Stimulated activated CD4-positive, alpha-beta T cell treated with anti-CD3 and anti-CD28 coated beads, Interleukin-4, amount 100 ng/mL, for 1 hour (primary cell): ENCODE data around the gene LSM2.
"Not testable (repeated sequence)": the region's sequence is repeated elsewhere in the genome, so short reads cannot be mapped to it uniquely, and the experiment has no call there.

Experiments used
- DNase-seq: peaks from one replicate; pipeline ENCODE4 v3.0.0-alpha.2; 2020

The LSM2 gene

GRCh38 chr6:31795616-31796298 lies 11.0 kb downstream of the LSM2 start, which contains the start of gene VARS1:
Gene VARS1, minus strand, starts transcription at chr6:31795752. Its CDS starts 535 bp downstream, at chr6:31795217.
- peak; percentile 82 for DNase-seq

- DNase-seq: peak; percentile 27
These were observed 11.7 kb downstream of the LSM2 start for GRCh38 chr6:31794866-31795615.

GRCh38 chr6:31794294-31794865 lies 12.4 kb downstream of the LSM2 start:
- no peak for DNase-seq

- not testable (repeated sequence) for DNase-seq
These were observed 12.9 kb downstream of the LSM2 start for GRCh38 chr6:31793927-31794245.

GRCh38 chr6:31792761-31793171 lies 14.0 kb downstream of the LSM2 start:
- no peak for DNase-seq

GRCh38 chr6:31792090-31792374 lies 14.7 kb downstream of the LSM2 start:
- no peak for DNase-seq

GRCh38 chr6:31791324-31792089 lies 15.3 kb downstream of the LSM2 start:
- DNase-seq: peak; percentile 42

GRCh38 chr6:31785475-31785874 lies 21.3 kb downstream of the LSM2 start:
- no peak for DNase-seq

- no peak for DNase-seq
These were observed 22.5 kb downstream of the LSM2 start for GRCh38 chr6:31784098-31784925.

- DNase-seq: no peak
These were observed 24.5 kb downstream of the LSM2 start for GRCh38 chr6:31782126-31782855.

GRCh38 chr6:31781244-31782125 lies 25.3 kb downstream of the LSM2 start:
- DNase-seq: no peak

GRCh38 chr6:31780507-31781243 lies 26.1 kb downstream of the LSM2 start:
- no peak for DNase-seq

- DNase-seq: no peak
These were observed 26.9 kb downstream of the LSM2 start for GRCh38 chr6:31779908-31780307.

GRCh38 chr6:31778999-31779885 lies 27.5 kb downstream of the LSM2 start:
- DNase-seq: no peak

GRCh38 chr6:31778193-31778592 lies 28.6 kb downstream of the LSM2 start:
- no peak for DNase-seq

- DNase-seq: no peak
These were observed 29.1 kb downstream of the LSM2 start for GRCh38 chr6:31777667-31778050.

GRCh38 chr6:31776989-31777666 lies 29.6 kb downstream of the LSM2 start, which contains the start of gene VWA7:
Gene VWA7, minus strand, starts transcription at chr6:31777328. Its CDS starts 549 bp downstream, at chr6:31776779.
- peak; percentile 81 for DNase-seq

- no peak for DNase-seq
These were observed 30.2 kb downstream of the LSM2 start for GRCh38 chr6:31776485-31776988.
